Right ventricle myocardium superior (tissue), 1 donor: ENCODE results near the gene PGPEP1. TPM values are rescaled to one million over a fixed set of nuclear protein-coding genes. Genes with fewer than 3 reads are reported as not detected.
"Not testable (repeated sequence)": the region's sequence is repeated elsewhere in the genome, so short reads cannot be mapped to it uniquely, and the experiment has no call there.

Experiments
- ATAC-seq: fragments of 200-7000 bp; cut with Tn5 transposase; one replicate; pipeline ENCODE4 v1.9.1; 2020; ENCODE audit warnings: mild to moderate bottlenecking; ENCODE audit not compliant: poor library complexity
- DNase-seq: peaks from one replicate; pipeline ENCODE4 v3.0.0-alpha.2; 2020
- intact Hi-C: fragments of 100-400 bp; cut with DNase I; formaldehyde crosslinking; loops from one replicate; pipeline ENCODE4 v1.11.2; 2022
- total RNA-seq: library from RNA; stranded (reverse); fragmentation: NEBNext Ultra II Directional; extraction: Animal tissue kit (Norgen Biotek cat#: 25700); gene quantifications from one replicate; pipeline ENCODE4 v1.2.1, GENCODE V29; 2021
- donor health status: DM: no; HTN: yes; CAD: no; lungs with severe emphysema.

The PGPEP1 gene
- total RNA-seq, 1 donor from 2014 or later: 33.6 TPM

DNA sequence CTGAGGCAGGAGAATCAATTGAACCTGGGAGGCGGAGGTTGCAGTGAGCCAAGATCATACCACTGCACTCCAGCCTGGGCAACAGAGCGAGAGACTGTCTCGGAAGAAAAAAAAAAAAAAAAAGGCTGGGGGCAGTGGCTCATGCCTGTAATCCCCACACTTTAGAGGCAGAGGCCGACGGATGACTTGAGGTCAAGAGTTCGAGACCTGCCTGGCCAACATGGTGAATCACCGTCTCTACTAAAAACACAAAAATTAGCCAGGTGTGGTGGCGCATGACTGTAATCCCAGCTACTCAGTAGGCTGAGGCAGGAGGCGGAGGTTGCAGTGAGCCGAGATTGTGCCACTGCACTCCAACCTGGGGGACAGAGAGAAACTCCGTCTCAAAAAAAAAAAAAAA, 43.2 kb downstream of the PGPEP1 start:
- ATAC-seq, DNase-seq, intact Hi-C loops: not testable (repeated sequence)

DNA sequence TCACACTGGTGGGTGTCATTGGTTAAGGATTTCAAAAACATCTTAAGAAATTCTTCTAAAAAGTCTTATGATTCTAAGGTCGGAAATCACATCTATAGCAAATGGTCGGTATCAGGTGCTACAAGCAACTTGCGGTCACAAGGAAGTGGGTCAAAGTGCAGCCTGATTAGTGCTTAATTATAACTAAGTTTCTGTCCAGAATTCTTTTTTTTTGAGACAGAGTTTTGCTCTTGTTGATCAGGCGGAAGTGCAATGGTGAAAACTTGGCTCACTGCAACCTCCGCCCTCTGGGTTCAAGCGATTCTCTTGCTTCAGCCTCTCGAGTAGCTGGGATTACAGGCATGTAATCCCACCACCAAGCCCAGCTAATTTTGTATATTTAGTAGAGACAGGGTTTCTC, 44.4 kb downstream of the PGPEP1 start:
- intact Hi-C loops: no loop called here

DNA sequence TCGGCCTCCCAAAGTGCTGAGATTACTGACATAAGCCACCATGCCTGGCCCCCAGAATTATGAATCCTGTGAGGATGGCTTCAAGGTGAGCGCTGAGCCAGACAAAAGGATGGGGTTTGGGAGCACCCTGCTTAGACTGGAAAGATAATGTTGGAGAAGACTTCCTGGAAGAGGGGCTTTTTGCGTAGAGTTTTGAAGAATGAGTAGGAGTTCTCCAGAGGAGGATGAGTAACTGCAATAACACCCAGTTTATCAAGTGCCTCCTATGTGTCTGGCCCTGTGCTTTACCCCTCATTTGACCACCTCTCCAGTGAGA, 44.9 kb downstream of the PGPEP1 start:
- DNase-seq (no peak), ATAC-seq (no peak)
- intact Hi-C loops: no loop called here

More for the DNA sequence above, 44.4 kb downstream of the PGPEP1 start:
- DNase-seq: no peak
- no peak for ATAC-seq

DNA sequence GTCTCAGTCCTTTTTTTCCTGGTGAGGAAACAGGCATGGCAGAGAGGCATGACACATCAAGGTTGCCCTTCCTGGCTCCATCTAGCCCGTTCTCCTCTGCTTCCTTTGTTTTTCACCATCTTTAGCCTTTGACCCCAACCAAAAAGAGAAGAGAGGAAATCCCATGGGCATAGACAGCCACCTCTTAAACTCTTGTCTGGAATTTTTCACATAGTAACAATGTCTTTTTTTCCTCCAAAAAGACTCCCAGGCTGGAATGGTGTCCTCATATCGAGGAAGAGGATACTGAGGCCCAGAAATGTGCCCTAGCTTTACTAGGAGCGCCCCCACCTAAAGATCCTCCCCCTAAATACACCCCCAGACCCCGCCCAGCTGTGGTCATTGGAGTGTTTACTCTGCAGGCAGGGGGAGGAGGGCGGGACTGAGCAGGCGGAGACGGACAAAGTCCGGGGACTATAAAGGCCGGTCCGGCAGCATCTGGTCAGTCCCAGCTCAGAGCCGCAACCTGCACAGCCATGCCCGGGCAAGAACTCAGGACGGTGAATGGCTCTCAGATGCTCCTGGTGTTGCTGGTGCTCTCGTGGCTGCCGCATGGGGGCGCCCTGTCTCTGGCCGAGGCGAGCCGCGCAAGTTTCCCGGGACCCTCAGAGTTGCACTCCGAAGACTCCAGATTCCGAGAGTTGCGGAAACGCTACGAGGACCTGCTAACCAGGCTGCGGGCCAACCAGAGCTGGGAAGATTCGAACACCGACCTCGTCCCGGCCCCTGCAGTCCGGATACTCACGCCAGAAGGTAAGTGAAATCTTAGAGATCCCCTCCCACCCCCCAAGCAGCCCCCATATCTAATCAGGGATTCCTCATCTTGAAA, 45.5 kb downstream of the PGPEP1 start, which contains the start of gene GDF15:
Gene GDF15 (plus strand): TSS at position 484 of the 868 bp plus-strand sequence. CDS start 32 bp downstream, at position 516.
- intact Hi-C loops: no loop called here
- DNase-seq (peak; percentile 61), ATAC-seq (peak; percentile 40)

DNA sequence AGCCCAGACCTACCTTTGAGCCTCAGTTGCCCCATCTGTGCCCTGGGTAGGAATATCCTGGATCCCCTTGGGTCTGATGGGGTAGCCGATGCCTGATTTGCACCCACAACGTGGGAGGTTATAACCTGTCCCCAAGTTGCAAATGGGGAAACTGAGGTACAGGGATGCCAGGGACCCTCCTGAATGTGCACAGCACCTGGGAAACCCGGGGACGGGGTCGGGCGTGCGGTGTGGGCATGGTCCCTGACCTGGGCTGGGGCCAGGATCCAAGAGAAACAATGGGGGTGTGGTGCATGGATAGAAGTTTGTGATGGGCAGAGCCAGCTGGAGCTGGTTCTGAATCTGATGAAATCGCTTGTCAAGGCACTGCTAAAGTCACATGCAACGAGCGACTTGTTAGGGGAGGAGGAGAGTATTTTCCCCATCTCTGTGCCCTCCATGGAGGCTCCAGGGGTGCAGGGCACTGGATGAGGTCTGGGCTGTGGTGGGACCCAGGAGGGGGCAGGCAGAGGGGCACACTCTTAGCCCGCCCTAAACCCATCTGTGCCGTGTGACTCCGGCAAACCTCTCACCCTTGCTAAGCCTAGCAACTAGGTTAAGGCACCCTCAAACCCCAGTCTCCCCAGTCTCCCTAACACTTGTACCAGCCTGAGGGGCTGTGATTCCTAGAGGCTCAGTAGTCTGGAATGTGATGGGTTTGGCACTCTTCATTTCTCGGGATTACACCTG, 46.3 kb downstream of the PGPEP1 start:
- intact Hi-C loops: no loop called here
- ATAC-seq: no peak
- no peak for DNase-seq

DNA sequence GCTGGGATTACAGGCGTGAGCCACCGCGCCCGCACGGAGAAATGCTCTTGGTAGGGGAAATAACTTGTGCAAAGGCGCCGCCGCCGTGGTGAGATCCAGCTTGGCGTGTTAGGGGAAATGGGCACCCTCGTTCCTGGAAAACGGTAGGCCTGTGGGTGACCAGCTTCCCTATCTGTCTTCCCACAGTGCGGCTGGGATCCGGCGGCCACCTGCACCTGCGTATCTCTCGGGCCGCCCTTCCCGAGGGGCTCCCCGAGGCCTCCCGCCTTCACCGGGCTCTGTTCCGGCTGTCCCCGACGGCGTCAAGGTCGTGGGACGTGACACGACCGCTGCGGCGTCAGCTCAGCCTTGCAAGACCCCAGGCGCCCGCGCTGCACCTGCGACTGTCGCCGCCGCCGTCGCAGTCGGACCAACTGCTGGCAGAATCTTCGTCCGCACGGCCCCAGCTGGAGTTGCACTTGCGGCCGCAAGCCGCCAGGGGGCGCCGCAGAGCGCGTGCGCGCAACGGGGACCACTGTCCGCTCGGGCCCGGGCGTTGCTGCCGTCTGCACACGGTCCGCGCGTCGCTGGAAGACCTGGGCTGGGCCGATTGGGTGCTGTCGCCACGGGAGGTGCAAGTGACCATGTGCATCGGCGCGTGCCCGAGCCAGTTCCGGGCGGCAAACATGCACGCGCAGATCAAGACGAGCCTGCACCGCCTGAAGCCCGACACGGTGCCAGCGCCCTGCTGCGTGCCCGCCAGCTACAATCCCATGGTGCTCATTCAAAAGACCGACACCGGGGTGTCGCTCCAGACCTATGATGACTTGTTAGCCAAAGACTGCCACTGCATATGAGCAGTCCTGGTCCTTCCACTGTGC, 47.9 kb downstream of the PGPEP1 start:
- intact Hi-C loops: no loop called here

DNA sequence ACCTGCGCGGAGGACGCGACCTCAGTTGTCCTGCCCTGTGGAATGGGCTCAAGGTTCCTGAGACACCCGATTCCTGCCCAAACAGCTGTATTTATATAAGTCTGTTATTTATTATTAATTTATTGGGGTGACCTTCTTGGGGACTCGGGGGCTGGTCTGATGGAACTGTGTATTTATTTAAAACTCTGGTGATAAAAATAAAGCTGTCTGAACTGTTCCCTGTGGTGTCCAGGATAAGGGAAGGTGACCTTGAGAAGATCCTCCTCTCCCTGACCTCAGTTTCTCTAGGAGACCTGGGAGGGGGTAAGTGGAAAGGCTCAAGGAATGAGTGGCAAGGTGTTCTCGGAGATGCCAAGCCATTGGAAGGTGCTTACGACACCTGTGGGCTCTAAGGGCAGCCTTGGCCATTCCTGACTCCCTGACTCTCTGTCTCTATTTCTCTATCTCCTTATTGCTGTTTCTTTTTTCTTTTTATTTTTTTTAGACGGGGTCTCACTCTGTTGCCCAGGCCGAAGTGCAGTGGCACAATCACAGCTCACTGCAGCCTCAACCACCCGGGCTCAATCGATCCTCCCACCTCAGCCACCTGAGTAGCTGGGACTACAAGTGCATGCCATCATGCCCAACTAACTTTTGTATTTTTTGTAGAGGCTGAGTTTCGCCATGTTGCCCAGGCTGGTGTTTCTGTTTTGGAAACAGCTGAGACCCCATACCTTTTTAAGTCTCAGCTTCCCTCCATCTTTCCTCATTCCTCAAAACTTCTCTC, 48.7 kb downstream of the PGPEP1 start:
- intact Hi-C loops: no loop called here
- ATAC-seq (no peak), DNase-seq (no peak)

More for the DNA sequence above, 47.9 kb downstream of the PGPEP1 start:
- DNase-seq (peak; percentile 92), ATAC-seq (peak; percentile 88)

DNA sequence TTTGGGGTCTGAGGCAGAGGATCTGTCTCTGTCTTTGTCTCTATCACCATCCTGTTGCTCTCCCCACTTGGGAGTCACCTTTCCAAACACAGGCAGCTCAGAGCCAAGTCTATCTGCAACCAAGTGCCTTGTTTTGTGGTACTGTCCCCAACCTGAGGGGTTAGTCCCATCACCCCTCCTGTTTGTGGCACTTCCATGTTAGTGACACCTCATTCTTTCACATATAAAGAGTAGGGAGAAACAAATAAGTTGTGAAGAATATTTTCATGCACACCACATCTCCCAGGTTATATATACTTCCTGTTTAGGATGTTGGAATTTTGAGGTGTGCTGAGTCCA, 49.3 kb downstream of the PGPEP1 start:
- ATAC-seq: no peak
- DNase-seq: no peak
- intact Hi-C loops: loop anchor here (5.0 kb wide), 1 partner anchor 42 kb away; no protein-coding TSS in a partner anchor

DNA sequence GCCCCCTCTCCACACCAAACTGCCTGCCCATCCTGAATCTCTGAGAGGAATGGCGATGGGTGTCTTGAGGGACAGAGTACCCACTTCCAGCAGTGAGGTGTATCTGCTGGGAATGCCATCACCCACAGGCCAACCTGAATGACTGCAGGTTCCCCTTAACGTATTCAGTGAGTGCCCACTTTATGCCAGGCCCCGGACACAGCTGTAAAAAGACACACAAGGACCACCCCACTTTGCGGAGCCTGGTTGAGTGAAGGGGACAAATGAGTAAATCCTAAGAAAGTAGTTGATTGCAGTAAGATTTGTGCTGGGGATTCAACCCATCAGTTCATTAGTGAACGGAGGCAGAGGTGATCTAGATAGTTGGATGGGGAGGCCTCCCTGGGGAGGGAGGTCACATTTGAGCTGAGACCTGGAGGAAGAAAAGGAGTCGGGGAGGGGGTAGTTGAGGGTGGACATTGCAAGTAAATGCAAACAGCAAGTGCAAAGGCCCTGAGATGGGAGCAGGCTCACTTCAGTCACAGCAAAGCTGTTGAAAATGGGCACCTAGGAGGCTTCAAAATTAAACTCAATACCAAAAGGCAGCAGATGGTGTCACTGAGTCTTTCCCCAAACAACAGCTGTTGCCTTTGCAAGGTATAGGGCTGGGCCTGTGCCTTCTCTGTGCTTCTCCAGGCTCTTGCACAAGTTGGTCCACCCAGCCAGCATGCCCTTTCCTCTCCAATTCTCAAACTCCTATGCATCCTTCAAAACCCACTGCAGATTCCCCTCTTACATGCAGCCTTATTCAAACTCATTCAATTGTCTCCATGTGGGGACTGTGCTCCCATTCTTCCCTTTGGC, 49.9 kb downstream of the PGPEP1 start:
- intact Hi-C loops: loop anchor here (5.0 kb wide), 1 partner anchor 43 kb away; no protein-coding TSS in a partner anchor
- ATAC-seq (no peak), DNase-seq (no peak)

DNA sequence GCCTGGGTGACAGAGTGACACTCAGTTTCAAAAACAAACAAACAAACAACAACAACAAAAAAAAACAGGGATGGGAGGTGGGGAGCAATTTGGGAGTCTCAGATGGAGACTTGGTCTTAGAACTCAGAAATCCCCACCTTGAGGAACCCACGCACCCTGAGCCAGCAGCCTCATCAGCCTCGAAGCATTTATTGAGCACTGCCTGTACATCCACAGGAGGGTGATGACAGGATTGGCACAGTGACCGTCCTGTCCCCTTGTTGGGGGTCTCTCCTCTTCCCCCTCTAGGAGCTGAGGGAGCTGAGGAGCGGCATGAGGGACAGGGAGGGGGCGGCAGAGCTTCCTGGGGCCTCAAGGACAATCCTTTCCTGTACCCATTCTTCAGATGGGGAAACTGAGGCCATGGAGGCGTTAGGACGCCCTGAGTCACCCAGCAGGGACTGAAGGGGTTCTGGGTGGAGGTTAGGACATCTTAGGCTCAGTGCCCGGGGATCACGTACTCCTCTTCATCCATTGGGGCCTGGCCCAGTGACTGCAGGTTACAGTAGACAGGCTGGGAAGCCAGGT, 51.2 kb downstream of the PGPEP1 start:
- no peak for ATAC-seq
- intact Hi-C loops: loop anchor here (5.0 kb wide), 1 partner anchor 44 kb away; no protein-coding TSS in a partner anchor
- no peak for DNase-seq

DNA sequence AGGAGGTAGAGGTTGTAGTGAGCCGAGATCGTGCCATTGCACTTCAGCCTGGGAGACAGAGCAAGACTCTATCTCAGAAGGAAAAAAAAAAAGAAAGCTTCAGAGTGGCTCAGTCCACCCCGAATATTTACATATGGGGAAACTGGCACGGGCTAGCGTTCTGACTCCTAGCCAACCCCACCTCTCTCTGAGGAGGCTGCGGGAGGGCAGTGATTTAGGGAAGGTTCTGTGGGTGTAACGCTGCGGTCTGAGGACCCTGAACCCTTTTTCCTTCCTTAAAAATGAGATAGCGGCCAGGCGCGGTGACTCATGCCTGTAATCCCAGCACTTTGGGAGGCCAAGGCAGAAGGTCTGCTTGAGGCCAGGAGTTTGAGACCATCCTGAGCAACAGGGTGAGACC, 52.0 kb downstream of the PGPEP1 start:
- intact Hi-C loops: loop anchor here (5.0 kb wide), 1 partner anchor 45 kb away; no protein-coding TSS in a partner anchor
- ATAC-seq (peak; percentile 27), DNase-seq (peak; percentile 74)

DNA sequence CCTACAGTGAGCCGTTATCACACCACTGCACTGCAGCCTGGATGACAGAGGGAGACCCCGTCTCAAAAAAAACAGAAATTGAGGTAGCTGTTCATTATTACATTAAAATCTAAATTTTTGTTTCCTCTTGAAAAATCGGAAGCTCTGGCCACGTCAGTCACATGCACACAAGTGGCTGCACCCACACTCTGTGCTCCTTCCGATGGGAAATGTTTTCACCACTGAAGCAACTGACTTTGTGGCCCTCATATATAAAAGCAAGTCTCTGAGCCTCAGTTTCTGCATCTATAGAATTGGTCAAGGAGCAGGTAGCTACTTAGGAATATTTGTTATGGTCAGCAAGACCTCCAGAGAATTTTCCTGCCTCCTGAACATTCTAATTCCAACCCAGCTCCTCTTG, 52.5 kb downstream of the PGPEP1 start:
- ATAC-seq (no peak), DNase-seq (no peak)
- intact Hi-C loops: loop anchor here (5.0 kb wide), 1 partner anchor 46 kb away; no protein-coding TSS in a partner anchor

DNA sequence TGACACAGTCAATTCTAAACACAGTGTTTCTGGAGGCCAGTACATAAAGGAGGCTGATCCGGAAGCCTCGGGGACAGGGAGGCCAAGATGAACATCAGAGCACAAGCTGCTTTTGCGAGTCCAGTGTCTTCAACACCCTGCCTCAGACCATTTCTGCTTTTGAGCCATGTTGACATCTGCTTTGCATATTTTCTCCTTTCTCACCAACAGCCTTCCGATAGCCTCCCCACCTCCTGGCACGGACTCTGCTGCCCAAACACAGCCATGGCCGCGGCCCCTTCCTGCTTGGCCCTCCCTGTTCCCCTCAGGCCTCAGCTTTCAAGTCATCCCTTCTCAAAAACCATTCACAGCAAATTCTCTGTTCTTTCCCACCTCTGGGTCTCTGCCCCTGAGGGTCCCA, 53.4 kb downstream of the PGPEP1 start:
- DNase-seq: peak; percentile 81
- intact Hi-C loops: loop anchor here (5.0 kb wide), 1 partner anchor 47 kb away; no protein-coding TSS in a partner anchor
- ATAC-seq: peak; percentile 18

DNA sequence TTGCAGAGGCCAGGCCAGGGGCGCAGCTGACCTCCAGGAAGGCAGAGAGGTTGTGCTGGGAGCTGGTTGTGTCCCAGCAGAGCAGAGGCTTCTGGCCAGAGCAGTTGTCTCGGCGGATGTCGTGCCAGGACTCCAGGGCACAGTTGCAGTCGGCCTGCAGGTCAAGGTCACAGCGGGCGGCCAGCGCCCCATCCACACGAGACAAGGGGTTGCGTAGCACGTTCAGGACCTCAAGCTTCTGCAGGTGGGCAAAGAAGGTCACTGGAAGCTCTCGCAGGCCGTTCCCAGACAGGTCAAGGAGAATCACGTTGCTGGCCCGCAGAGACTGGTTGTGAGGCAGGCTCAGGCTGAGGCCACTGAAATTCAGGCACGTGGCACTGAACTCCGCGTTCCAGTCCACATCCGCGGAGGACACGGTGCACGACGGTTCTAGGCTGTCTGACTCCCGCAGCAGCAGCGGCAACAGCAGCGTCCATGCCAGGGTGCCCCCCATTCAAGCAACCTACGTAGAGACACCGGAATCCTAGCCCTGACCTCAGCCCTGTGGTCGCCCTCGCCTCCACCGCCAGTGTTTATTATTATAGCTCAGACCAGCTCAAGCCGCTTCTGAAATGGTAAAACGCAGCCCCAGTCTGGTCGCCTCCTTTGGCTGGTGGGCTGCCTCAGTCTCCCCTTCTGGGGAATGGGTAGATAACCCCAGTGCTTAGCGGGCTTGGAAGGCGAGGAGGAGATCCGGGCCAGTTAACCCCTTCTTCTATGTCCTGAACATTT, 56.3 kb downstream of the PGPEP1 start:
- peak; percentile 53 for DNase-seq
- intact Hi-C loops: no loop called here
- ATAC-seq: peak; percentile 29

DNA sequence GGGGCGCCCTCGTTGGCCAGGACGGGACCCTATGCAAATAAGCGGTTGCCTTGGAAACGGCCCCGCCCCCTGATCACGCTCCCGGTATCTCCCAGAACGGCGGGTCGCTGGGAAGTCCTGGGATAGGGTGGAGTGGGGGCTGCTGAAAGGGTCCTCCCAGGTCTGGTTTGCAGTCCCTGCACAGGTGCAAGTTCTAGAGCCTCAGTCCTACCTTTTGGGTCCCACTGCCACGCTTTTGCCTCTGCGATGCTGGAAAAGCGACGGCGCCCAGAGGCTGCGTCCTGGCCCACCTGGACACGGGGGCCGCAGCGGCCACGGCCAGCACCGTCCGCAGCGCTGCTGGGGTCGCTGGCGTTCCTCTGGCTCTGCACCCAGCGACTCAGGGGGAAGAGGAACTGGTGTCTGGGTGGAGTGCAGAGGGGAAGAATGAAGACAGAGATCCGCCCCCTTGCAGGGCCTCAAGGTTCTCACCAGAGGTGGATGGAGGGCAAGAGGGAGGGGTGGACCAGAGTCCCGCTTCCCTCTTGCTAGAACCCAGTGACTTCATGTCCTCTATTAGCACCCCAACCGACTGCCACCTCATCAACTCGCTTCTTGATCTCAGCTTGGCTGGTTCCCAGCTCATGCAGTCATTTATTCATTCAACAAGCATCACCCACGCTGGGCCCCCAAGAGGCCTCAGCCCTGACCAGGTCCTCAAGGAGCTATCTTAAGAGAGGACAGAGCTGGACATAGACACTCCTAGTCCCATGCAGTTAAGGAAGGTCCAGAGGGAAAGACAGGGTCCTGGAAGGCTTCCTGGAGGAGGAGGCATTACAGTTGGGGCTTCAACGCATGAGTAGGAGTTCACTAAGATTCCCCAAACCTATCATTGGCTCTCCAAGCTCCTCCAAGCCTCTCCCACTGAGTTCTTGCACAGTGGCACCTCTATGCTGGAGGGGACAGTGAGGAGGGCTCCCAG, 57.1 kb downstream of the PGPEP1 start, which contains the start of gene LRRC25:
Gene LRRC25 (minus strand): TSS at position 381 of the 961 bp plus-strand sequence. CDS start 659 bp downstream, outside the sequence.
- intact Hi-C loops: no loop called here
- peak; percentile 77 for DNase-seq
- ATAC-seq: peak; percentile 62
